Natural killer cell (primary cell): ENCODE results near the gene TNS4. TPM values are rescaled to one million over a fixed set of nuclear protein-coding genes. Genes with fewer than 3 reads are reported as not detected.

Source experiments
- ATAC-seq, 3 donors: fragments of 150-1000 bp in 2 of 3; fragments of 200-7000 bp in 1 of 3; cut with Tn5 transposase; 1 replicate in 1 of 3; 2 replicates in 2 of 3; pipeline ENCODE4 v1.10.0; 2021; ENCODE audit warnings: mild to moderate bottlenecking in 2 of 3, moderate library complexity in 2 of 3
- DNase-seq, 2 donors: peaks; one replicate each; pipeline versions ENCODE4 v3.0.0 to v3.0.0-alpha.2; 2013 to 2021; ENCODE audit warnings: mixed read lengths in 1 of 2
- H3K27ac ChIP-seq: one replicate; pipeline ENCODE4 v1.5.1; 2013; ENCODE audit warnings: mild to moderate bottlenecking, low read length
- H3K27me3 ChIP-seq: one replicate; pipeline ENCODE4 v1.6.1; 2013; ENCODE audit warnings: low read length; ENCODE audit not compliant: control insufficient read depth, insufficient read depth
- H3K36me3 ChIP-seq: one replicate; pipeline ENCODE4 v1.6.1; 2013; ENCODE audit warnings: low read length; ENCODE audit not compliant: control insufficient read depth, insufficient read depth
- H3K4me1 ChIP-seq: one replicate; pipeline ENCODE4 v1.6.1; 2013; ENCODE audit warnings: low read length; ENCODE audit not compliant: control insufficient read depth, insufficient read depth
- H3K4me3 ChIP-seq: one replicate; pipeline ENCODE4 v1.5.1; 2013; ENCODE audit warnings: low read length
- H3K9me3 ChIP-seq: one replicate; pipeline ENCODE4 v1.6.1; 2013; ENCODE audit warnings: low read length; ENCODE audit not compliant: control insufficient read depth, insufficient read depth
- H3K27ac Mint-ChIP-seq, 2 donors: one replicate each; pipeline ENCODE4 v1.8.0; 2022; ENCODE audit warnings: mild to moderate bottlenecking in 2 of 2, mixed read lengths in 2 of 2, moderate library complexity in 1 of 2
- H3K27me3 Mint-ChIP-seq, 2 donors: one replicate each; pipeline ENCODE4 v1.8.0; 2022; ENCODE audit warnings: low read depth in 2 of 2, mixed read lengths in 2 of 2
- H3K36me3 Mint-ChIP-seq: one replicate; pipeline ENCODE4 v1.8.0; 2022; ENCODE audit warnings: mixed read lengths
- H3K4me1 Mint-ChIP-seq, 2 donors: one replicate each; pipeline ENCODE4 v1.8.0; 2022; ENCODE audit warnings: mixed read lengths in 2 of 2
- H3K4me3 Mint-ChIP-seq: one replicate; pipeline ENCODE4 v1.8.0; 2022; ENCODE audit warnings: mild to moderate bottlenecking, moderate library complexity, mixed read lengths
- H3K9me3 Mint-ChIP-seq, 2 donors: one replicate each; pipeline ENCODE4 v1.8.0; 2022; ENCODE audit warnings: mixed read lengths in 2 of 2
- WGBS: methylation state at CpG from one replicate; pipeline ENCODE4 v1.1.7; 2013; ENCODE audit warnings: missing lambda C conversion rate; ENCODE audit not compliant: insufficient coverage; 5-methylcytosine and 5-hydroxymethylcytosine counted together
- intact Hi-C: fragments of 100-400 bp; cut with micrococcal nuclease; formaldehyde crosslinking; loops from one replicate; pipeline ENCODE4 v1.14.2; 2022
- total RNA-seq, 4 donors: library from RNA; stranded (reverse); fragments of 120-200 nt in 1 of 4; gene quantifications; one replicate each; pipeline versions ENCODE4 v1.2.3 to v1.2.4, GENCODE V29; 2013 to 2022
- TF ChIP-seq, protein P1 (sequence below): fragments of 200-600 bp; IDR thresholded peaks from one replicate; pipeline ENCODE4 v1.8.0; 2022; ENCODE audit warnings: antibody characterized with exemption

The TNS4 gene
- total RNA-seq, 3 donors from 2014 or later (not counting 1 experiment from before 2014, with no cell fraction given), result 0.65 to 1.8 (median 0.94) TPM

DNA sequence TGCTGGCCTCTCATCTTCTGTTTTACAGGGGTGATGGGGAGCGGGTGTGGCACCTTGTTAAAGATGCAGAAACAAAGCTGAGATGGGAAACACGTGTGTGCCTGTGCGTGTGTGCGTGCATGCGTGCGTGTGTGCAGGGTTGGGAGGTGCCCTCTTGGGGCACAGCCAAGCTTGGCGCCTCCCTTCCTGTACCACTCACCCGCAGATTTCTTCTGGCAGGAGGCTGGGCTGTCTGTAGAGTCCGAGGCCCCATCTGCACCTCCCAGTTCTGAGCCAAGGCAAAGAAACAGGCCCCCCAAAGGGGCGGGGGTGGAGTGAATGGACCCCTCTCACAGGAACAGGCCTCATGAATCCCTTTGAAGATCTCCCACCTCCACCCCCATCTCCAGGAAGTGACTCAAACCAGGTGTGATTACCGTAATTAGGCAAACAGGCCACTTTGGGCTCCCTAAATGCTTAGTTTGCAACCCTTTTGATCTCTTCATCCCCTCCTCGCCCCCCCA, 20.9 kb downstream of the TNS4 start:
- no peaks in the 10 kb centered on the region for H3K36me3 Mint-ChIP-seq
- peak overlapping the region; percentile 86 for H3K27ac ChIP-seq
- H3K4me1 ChIP-seq, result peaks cover 71% of the 10 kb centered on the region
- no peaks in the 10 kb centered on the region for H3K9me3 Mint-ChIP-seq
- 3% methylated on average over 12 of the region's 12 CpGs for WGBS
- H3K9me3 ChIP-seq, result no peaks in the 10 kb centered on the region
- intact Hi-C loops, result loop anchor here (1.0 kb wide), 2 partner anchors 36 to 53 kb away; no protein-coding TSS in a partner anchor
- peaks cover 37 to 64% of the 10 kb centered on the region in 2 donors for H3K4me1 Mint-ChIP-seq
- no peak overlapping the region for H3K4me3 ChIP-seq
- no peaks in the 10 kb centered on the region for H3K27me3 Mint-ChIP-seq
- no peaks in the 10 kb centered on the region for H3K36me3 ChIP-seq
- peak overlapping the region; percentile 71 to 83 for H3K27ac Mint-ChIP-seq
- peak overlapping the region; percentile 72 for H3K4me3 Mint-ChIP-seq
- ATAC-seq (peak; percentile 84), DNase-seq (peak; percentile 67 to 95)
- TF ChIP-seq, protein P1, sequence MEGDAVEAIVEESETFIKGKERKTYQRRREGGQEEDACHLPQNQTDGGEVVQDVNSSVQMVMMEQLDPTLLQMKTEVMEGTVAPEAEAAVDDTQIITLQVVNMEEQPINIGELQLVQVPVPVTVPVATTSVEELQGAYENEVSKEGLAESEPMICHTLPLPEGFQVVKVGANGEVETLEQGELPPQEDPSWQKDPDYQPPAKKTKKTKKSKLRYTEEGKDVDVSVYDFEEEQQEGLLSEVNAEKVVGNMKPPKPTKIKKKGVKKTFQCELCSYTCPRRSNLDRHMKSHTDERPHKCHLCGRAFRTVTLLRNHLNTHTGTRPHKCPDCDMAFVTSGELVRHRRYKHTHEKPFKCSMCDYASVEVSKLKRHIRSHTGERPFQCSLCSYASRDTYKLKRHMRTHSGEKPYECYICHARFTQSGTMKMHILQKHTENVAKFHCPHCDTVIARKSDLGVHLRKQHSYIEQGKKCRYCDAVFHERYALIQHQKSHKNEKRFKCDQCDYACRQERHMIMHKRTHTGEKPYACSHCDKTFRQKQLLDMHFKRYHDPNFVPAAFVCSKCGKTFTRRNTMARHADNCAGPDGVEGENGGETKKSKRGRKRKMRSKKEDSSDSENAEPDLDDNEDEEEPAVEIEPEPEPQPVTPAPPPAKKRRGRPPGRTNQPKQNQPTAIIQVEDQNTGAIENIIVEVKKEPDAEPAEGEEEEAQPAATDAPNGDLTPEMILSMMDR, result no peak
- H3K27me3 ChIP-seq, result no peaks in the 10 kb centered on the region

DNA sequence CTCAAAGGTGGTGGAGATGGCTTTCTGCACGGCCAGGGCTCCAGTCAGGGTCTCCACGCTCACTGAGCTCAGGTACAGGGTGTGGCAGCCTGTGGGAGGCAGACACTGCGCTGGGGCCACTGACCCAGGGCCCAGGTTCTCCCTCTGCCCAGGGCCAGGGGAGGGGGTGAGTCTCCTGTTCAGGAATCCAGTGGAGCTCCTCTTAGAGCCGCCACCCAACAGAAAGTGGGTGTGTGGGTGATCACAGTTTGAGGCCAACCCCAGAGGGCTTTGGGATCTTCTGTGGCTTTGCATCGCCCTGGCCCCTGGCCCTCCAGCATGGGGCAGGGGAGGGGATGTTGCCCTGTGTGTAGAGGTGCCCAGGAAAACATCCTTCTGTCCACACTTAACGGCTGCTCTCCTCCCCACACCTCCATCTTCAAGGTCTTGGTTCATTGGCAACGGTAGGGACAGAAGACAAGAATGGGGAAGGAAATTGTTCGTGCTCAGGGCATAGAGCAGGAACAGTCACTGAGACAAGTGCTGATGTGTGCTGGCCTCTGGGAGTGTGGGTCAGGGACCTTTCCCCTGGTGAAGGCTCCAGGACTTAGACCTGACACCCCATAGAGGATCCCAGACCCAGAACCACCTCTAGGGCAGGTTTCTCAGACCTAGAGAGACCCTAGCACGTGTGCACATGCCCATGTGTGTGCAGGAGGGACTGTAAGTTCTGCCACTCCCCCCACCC, 21.5 kb downstream of the TNS4 start:
- no peaks in the 10 kb centered on the region for H3K9me3 ChIP-seq
- no peaks in the 10 kb centered on the region for H3K27me3 Mint-ChIP-seq
- TF ChIP-seq, protein P1, result no peak
- no peaks in the 10 kb centered on the region for H3K36me3 ChIP-seq
- H3K9me3 Mint-ChIP-seq, result no peaks in the 10 kb centered on the region
- peaks cover 71% of the 10 kb centered on the region for H3K4me1 ChIP-seq
- H3K4me1 Mint-ChIP-seq, result peaks cover 37 to 64% of the 10 kb centered on the region in 2 donors
- WGBS, result 39% methylated on average over 8 of the region's 9 CpGs
- DNase-seq (no peak), ATAC-seq (no peak)
- H3K27me3 ChIP-seq, result no peaks in the 10 kb centered on the region
- peak overlapping the region; percentile 31 for H3K4me3 Mint-ChIP-seq
- H3K36me3 Mint-ChIP-seq, result no peaks in the 10 kb centered on the region
- H3K4me3 ChIP-seq, result no peak overlapping the region
- H3K27ac Mint-ChIP-seq, result peak overlapping the region; percentile 71 to 83
- intact Hi-C loops, result loop anchor here (1.0 kb wide), 2 partner anchors 36 to 53 kb away; no protein-coding TSS in a partner anchor
- peak overlapping the region; percentile 86 for H3K27ac ChIP-seq

DNA sequence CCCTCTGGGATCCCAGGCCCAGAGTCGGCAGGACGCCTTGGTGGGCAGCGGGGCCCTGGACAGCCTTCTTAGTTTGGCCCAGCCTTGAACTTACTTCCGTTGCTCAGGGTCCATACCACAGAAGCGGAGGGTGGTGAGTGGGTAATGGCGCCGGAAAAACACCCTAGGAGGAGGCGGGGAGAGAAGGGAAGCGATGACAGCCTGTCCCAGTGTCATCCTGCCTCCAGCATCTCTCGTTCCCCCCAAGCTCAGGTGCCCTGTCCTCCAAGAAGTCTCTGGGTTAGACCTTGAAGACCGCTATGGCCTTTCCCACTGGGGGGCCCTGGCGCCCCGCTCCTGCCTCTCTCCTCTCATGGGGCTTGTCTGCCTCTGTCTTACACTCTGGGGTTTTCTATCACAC, 22.9 kb downstream of the TNS4 start:
- H3K9me3 Mint-ChIP-seq, result no peaks in the 10 kb centered on the region
- peak overlapping the region in 1 of 2 donors; percentile 71 for H3K27ac Mint-ChIP-seq
- H3K4me3 Mint-ChIP-seq, result no peak overlapping the region
- intact Hi-C loops, result no loop called here
- H3K4me1 Mint-ChIP-seq, result peaks cover 37 to 54% of the 10 kb centered on the region in 2 donors
- H3K9me3 ChIP-seq, result no peaks in the 10 kb centered on the region
- no peak for ATAC-seq
- 98% methylated on average over 13 of the region's 13 CpGs for WGBS
- H3K27me3 Mint-ChIP-seq, result no peaks in the 10 kb centered on the region
- H3K27ac ChIP-seq, result no peak overlapping the region
- H3K4me1 ChIP-seq, result peaks cover 71% of the 10 kb centered on the region
- TF ChIP-seq, protein P1, result no peak
- H3K27me3 ChIP-seq, result no peaks in the 10 kb centered on the region
- H3K36me3 Mint-ChIP-seq, result no peaks in the 10 kb centered on the region
- no peaks in the 10 kb centered on the region for H3K36me3 ChIP-seq
- DNase-seq, result no peak
- no peak overlapping the region for H3K4me3 ChIP-seq
